HepG2 (cell line): ENCODE results near the gene SYNE1. TPM values are rescaled to one million over a fixed set of nuclear protein-coding genes. Genes with fewer than 3 reads are reported as not detected.

Source experiments
- ATAC-seq: fragments of 200-7000 bp; cut with Tn5 transposase; 3 replicates; pipeline ENCODE4 v1.9.1; 2020; ENCODE audit warnings: mild to moderate bottlenecking, moderate library complexity
- BruUV-seq: library from RNA; stranded (reverse); fragments of 400-500 nt; replicated peaks from 2 replicates; lab custom pipeline; 2021; lab: Mats Ljungman, UMichigan
- CTCF ChIA-PET: fragments of 300-600 bp; formaldehyde crosslinking; extraction: SDS; loops from one replicate; lab custom pipeline; 2021; ENCODE audit warnings: low total read pairs, inconsistent platforms, low intra/inter-chr PET ratio; lab: Yijun Ruan, JAX
- POLR2A ChIA-PET: fragments of 350-600 bp; sonication (Branson Sonifier 250); formaldehyde crosslinking; loops from one replicate; lab custom pipeline; 2020; ENCODE audit warnings: antibody characterized with exemption, inconsistent platforms; lab: Yijun Ruan, JAX
- DNase-seq: peaks from one replicate; pipeline ENCODE4 v3.0.0-alpha.2; 2015; ENCODE audit warnings: low spot score
- FAIRE-seq: peaks from 3 replicates; lab custom pipeline; 2011; peaks lifted over from hg19 to GRCh38; lab: Jason Lieb, UNC
- H2AFZ ChIP-seq: one replicate; pipeline ENCODE4 v1.6.1; 2011; ENCODE audit warnings: low read length, inconsistent platforms
- H3K27ac ChIP-seq: fragments of 300-600 bp; 3 replicates; pipeline ENCODE4 v1.8.0; 2011; ENCODE audit warnings: mixed run types, mild to moderate bottlenecking, mixed read lengths, low read length, inconsistent platforms; ENCODE audit not compliant: insufficient read depth; ENCODE audit errors: extremely low read length
- H3K27me3 ChIP-seq, 2 experiments: fragments of 200-600 bp in 1 of 2; 2 replicates in 1 of 2; 3 replicates in 1 of 2; pipeline versions ENCODE4 v1.6.0 to v1.8.0; 2011; ENCODE audit warnings: low read length in 2 of 2, mild to moderate bottlenecking in 2 of 2, moderate library complexity in 2 of 2, inconsistent platforms in 1 of 2; ENCODE audit not compliant: insufficient read depth in 2 of 2, control insufficient read depth in 1 of 2
- H3K36me3 ChIP-seq, 2 experiments: fragments of 200-600 bp in 1 of 2; replicated peaks in 1 of 2; 2 replicates in 1 of 2; 3 replicates in 1 of 2; pipeline versions ENCODE4 v1.5.1 to v1.8.0; 2011; ENCODE audit warnings: low read length in 2 of 2, inconsistent platforms in 1 of 2; ENCODE audit not compliant: insufficient read depth in 2 of 2, control insufficient read depth in 1 of 2
- H3K4me1 ChIP-seq: 2 replicates; pipeline ENCODE4 v1.5.1; 2012; ENCODE audit warnings: low read length, inconsistent platforms; ENCODE audit not compliant: insufficient read depth
- H3K4me2 ChIP-seq: 2 replicates; pipeline ENCODE4 v1.6.0; 2011; ENCODE audit warnings: low read depth, low read length, inconsistent platforms
- H3K4me3 ChIP-seq, 3 experiments: fragments of 200-600 bp in 1 of 3; sonication (generic), shearing (Covaris generic) in 1 of 3; replicated peaks in 1 of 3; 2 replicates each; pipeline ENCODE4 v1.5.1; 2011 to 2016; ENCODE audit warnings: low read length in 3 of 3, inconsistent platforms in 2 of 3, low read depth in 2 of 3, mild to moderate bottlenecking in 2 of 3, control low read depth in 1 of 3, mixed read lengths in 1 of 3; ENCODE audit not compliant: insufficient read depth in 1 of 3
- H3K79me2 ChIP-seq: one replicate; pipeline ENCODE4 v1.6.1; 2011; ENCODE audit warnings: low read length, inconsistent platforms; ENCODE audit not compliant: insufficient read depth
- H3K9ac ChIP-seq: 2 replicates; pipeline ENCODE4 v1.6.0; 2011; ENCODE audit warnings: mild to moderate bottlenecking, low read depth, low read length, inconsistent platforms; ENCODE audit not compliant: insufficient read depth
- H3K9me3 ChIP-seq: 2 replicates; pipeline ENCODE4 v1.5.1; 2012; ENCODE audit warnings: mild to moderate bottlenecking, low read length
- H4K20me1 ChIP-seq: 2 replicates; pipeline ENCODE4 v1.6.0; 2011; ENCODE audit warnings: inconsistent platforms, mild to moderate bottlenecking, low read length, moderate library complexity; ENCODE audit not compliant: insufficient read depth
- MED13 ChIP-seq: sonication (generic); formaldehyde crosslinking; IDR thresholded peaks from 2 replicates; pipeline ENCODE4 v1.5.0; 2020; ENCODE audit warnings: missing genetic modification reagents
- MEIS1 ChIP-seq: sonication (generic); formaldehyde crosslinking; IDR thresholded peaks from 2 replicates; pipeline ENCODE4 v1.9.0; 2021; ENCODE audit warnings: mild to moderate bottlenecking, missing genetic modification reagents, moderate library complexity, borderline replicate concordance
- NAIF1 ChIP-seq: sonication (generic); formaldehyde crosslinking; IDR thresholded peaks from 2 replicates; pipeline ENCODE4 v1.5.0; 2020; ENCODE audit warnings: mild to moderate bottlenecking, missing genetic modification reagents, borderline replicate concordance
- RORA ChIP-seq: sonication (generic); formaldehyde crosslinking; IDR thresholded peaks from 2 replicates; pipeline ENCODE4 v1.5.0; 2020; ENCODE audit warnings: mild to moderate bottlenecking, missing genetic modification reagents, moderate library complexity
- TFDP2 ChIP-seq: sonication (generic); formaldehyde crosslinking; IDR thresholded peaks from 2 replicates; pipeline ENCODE4 v1.4.0; 2020; ENCODE audit warnings: missing genetic modification reagents
- ZBTB7B ChIP-seq: sonication (generic); formaldehyde crosslinking; IDR thresholded peaks from 2 replicates; pipeline ENCODE4 v1.4.0; 2020; ENCODE audit warnings: missing genetic modification reagents
- ZFAT ChIP-seq: sonication (generic); formaldehyde crosslinking; conservative IDR thresholded peaks from 2 replicates; pipeline ENCODE4 v1.8.1; 2023; ENCODE audit warnings: missing genetic modification reagents, inconsistent platforms
- ZNF317 ChIP-seq: sonication (generic); formaldehyde crosslinking; IDR thresholded peaks from 2 replicates; pipeline ENCODE4 v1.5.0; 2020; ENCODE audit warnings: mild to moderate bottlenecking, missing genetic modification reagents
- ZNF761 ChIP-seq: sonication (generic); formaldehyde crosslinking; conservative IDR thresholded peaks from 2 replicates; pipeline ENCODE4 v1.4.0; 2020; ENCODE audit warnings: mild to moderate bottlenecking, missing genetic modification reagents
- WGBS: methylation state at CpG from one replicate; pipeline ENCODE4 v1.1.6; 2017; ENCODE audit warnings: low lambda C conversion rate; 5-methylcytosine and 5-hydroxymethylcytosine counted together
- in situ Hi-C: cut with HindIII; loops from 2 replicates; pipeline ENCODE4 v1.10.0; 2017; ENCODE audit warnings: low pct_unique_long_range_greater_than_20kb; ENCODE audit not compliant: extremely low pct_ligation_motif_present
- intact Hi-C: fragments of 100-400 bp; cut with micrococcal nuclease; formaldehyde crosslinking; loops from one replicate; pipeline ENCODE4 v1.10.0; 2022; ENCODE audit not compliant: unreplicated experiment
- polyA plus RNA-seq, 8 experiments: library from polyadenylated mRNA; depleted of rRNA in 3 of 8; stranded (reverse) in 7 of 8; unstranded in 1 of 8; fragments of >200 nt; fragmentation: Illumina TruSeq in 4 of 8; extraction: Trizol in 4 of 8; gene quantifications; 2 replicates each; pipeline versions ENCODE4 v1.2.1 to v1.2.3, GENCODE V29; 2011 to 2016; ENCODE audit warnings: low read depth in 4 of 8, missing spikeins in 1 of 8, mixed read lengths in 1 of 8; ENCODE audit not compliant: insufficient read depth in 1 of 8
- total RNA-seq, 5 experiments: library from RNA; depleted of rRNA; stranded (reverse); fragments of >200 nt; fragmentation: Illumina TruSeq; extraction: Trizol; gene quantifications; 2 replicates each; pipeline ENCODE4 v1.2.3, GENCODE V29; 2016; ENCODE audit warnings: low read depth in 1 of 5
- TF ChIP-seq, protein P1 (sequence below), 2 experiments: fragments of 450-650 bp in 1 of 2; sonication (generic) in 1 of 2; formaldehyde crosslinking in 1 of 2; IDR thresholded peaks; 2 replicates each; pipeline versions ENCODE4 v1.6.1 to v1.8.0; 2016 to 2022; ENCODE audit warnings: antibody characterized with exemption in 1 of 2, mild to moderate bottlenecking in 1 of 2, missing genetic modification reagents in 1 of 2
- TF ChIP-seq, protein P2 (sequence below): sonication (generic); formaldehyde crosslinking; IDR thresholded peaks from 2 replicates; pipeline ENCODE4 v1.4.0; 2020; ENCODE audit warnings: missing genetic modification reagents, borderline replicate concordance
- TF ChIP-seq, protein P3 (sequence below): sonication (generic); formaldehyde crosslinking; IDR thresholded peaks from 2 replicates; pipeline ENCODE4 v1.5.0; 2020; ENCODE audit warnings: missing genetic modification reagents

SYNE1 gene
- total and polyA plus RNA-seq, 2 of the 13 experiments (the other 11 are each of a cell fraction or from before 2014, with no cell fraction given), result 5.5 to 15.9 TPM

- intact Hi-C loops (no loop called here), in situ Hi-C loops (no loop called here)
- no TSS peak for BruUV-seq
- no peaks in the 10 kb centered on the region for H3K79me2 ChIP-seq
- no peak for ATAC-seq
- no peaks in the 10 kb centered on the region for H4K20me1 ChIP-seq
- no peak overlapping the region for H2AFZ ChIP-seq
- no peak overlapping the region for H3K4me2 ChIP-seq
- no peaks in the 10 kb centered on the region for H3K9me3 ChIP-seq
- FAIRE-seq, result no peak
- H3K36me3 ChIP-seq, result no peaks in the 10 kb centered on the region
- POLR2A ChIA-PET, result no interaction called here
- H3K4me3 ChIP-seq, result no peak overlapping the region
- WGBS, result 6% methylated on average over 3 of the region's 3 CpGs
- H3K9ac ChIP-seq, result no peak overlapping the region
- DNase-seq, result no peak
- H3K4me1 ChIP-seq, result no peaks in the 10 kb centered on the region
- H3K27ac ChIP-seq, result no peak overlapping the region
- CTCF ChIA-PET, result no interaction called here
- H3K27me3 ChIP-seq, result no peaks in the 10 kb centered on the region
- TF ChIP-seq TFDP2 (CRISPR knock-in tag), result no peak
- TF ChIP-seq, protein P1, sequence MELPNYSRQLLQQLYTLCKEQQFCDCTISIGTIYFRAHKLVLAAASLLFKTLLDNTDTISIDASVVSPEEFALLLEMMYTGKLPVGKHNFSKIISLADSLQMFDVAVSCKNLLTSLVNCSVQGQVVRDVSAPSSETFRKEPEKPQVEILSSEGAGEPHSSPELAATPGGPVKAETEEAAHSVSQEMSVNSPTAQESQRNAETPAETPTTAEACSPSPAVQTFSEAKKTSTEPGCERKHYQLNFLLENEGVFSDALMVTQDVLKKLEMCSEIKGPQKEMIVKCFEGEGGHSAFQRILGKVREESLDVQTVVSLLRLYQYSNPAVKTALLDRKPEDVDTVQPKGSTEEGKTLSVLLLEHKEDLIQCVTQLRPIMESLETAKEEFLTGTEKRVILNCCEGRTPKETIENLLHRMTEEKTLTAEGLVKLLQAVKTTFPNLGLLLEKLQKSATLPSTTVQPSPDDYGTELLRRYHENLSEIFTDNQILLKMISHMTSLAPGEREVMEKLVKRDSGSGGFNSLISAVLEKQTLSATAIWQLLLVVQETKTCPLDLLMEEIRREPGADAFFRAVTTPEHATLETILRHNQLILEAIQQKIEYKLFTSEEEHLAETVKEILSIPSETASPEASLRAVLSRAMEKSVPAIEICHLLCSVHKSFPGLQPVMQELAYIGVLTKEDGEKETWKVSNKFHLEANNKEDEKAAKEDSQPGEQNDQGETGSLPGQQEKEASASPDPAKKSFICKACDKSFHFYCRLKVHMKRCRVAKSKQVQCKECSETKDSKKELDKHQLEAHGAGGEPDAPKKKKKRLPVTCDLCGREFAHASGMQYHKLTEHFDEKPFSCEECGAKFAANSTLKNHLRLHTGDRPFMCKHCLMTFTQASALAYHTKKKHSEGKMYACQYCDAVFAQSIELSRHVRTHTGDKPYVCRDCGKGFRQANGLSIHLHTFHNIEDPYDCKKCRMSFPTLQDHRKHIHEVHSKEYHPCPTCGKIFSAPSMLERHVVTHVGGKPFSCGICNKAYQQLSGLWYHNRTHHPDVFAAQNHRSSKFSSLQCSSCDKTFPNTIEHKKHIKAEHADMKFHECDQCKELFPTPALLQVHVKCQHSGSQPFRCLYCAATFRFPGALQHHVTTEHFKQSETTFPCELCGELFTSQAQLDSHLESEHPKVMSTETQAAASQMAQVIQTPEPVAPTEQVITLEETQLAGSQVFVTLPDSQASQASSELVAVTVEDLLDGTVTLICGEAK (IDR thresholded peaks at IDR 0.05), result no peak
- TF ChIP-seq, protein P1 (CRISPR knock-in tag; IDR thresholded peaks at IDR 0.05), result no peak
- TF ChIP-seq MED13, result no peak
- no peak for TF ChIP-seq MEIS1
- TF ChIP-seq, protein P2, sequence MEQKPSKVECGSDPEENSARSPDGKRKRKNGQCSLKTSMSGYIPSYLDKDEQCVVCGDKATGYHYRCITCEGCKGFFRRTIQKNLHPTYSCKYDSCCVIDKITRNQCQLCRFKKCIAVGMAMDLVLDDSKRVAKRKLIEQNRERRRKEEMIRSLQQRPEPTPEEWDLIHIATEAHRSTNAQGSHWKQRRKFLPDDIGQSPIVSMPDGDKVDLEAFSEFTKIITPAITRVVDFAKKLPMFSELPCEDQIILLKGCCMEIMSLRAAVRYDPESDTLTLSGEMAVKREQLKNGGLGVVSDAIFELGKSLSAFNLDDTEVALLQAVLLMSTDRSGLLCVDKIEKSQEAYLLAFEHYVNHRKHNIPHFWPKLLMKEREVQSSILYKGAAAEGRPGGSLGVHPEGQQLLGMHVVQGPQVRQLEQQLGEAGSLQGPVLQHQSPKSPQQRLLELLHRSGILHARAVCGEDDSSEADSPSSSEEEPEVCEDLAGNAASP (CRISPR knock-in tag), result no peak
- TF ChIP-seq, protein P3, sequence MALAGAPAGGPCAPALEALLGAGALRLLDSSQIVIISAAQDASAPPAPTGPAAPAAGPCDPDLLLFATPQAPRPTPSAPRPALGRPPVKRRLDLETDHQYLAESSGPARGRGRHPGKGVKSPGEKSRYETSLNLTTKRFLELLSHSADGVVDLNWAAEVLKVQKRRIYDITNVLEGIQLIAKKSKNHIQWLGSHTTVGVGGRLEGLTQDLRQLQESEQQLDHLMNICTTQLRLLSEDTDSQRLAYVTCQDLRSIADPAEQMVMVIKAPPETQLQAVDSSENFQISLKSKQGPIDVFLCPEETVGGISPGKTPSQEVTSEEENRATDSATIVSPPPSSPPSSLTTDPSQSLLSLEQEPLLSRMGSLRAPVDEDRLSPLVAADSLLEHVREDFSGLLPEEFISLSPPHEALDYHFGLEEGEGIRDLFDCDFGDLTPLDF (CRISPR knock-in tag), result no peak
- no peak for TF ChIP-seq ZNF317
- TF ChIP-seq ZFAT (CRISPR knock-in tag), result no peak
- no peak for TF ChIP-seq NAIF1 (CRISPR knock-in tag)
- no peak for TF ChIP-seq ZNF761 (CRISPR knock-in tag)
- no peak for TF ChIP-seq RORA (CRISPR knock-in tag)
- TF ChIP-seq ZBTB7B (CRISPR knock-in tag), result no peak
Observed at GRCh38 chr6:152401978-152402377, 235.2 kb downstream of the SYNE1 start.
